Neural cell (in vitro differentiated cells): ENCODE results near the gene SFXN3.

Experiments used
- EP300 ChIP-seq: fragments of 450-650 bp; conservative IDR thresholded peaks from 2 replicates; pipeline ENCODE4 v1.6.1; 2014; ENCODE audit warnings: antibody characterized with exemption, mild to moderate bottlenecking, moderate library complexity; ENCODE audit not compliant: poor library complexity, severe bottlenecking
- EZH2 ChIP-seq: fragments of 200-600, 300-800 bp; shearing (Covaris generic), sonication (generic); IDR thresholded peaks from 2 replicates; pipeline ENCODE4 v1.6.1; 2014; ENCODE audit warnings: antibody characterized with exemption, low read length, borderline replicate concordance, mild to moderate bottlenecking; ENCODE audit not compliant: insufficient read depth, poor library complexity, severe bottlenecking
- MXI1 ChIP-seq: fragments of 450-650 bp; conservative IDR thresholded peaks from 2 replicates; pipeline ENCODE4 v1.6.1; 2014; ENCODE audit warnings: antibody characterized with exemption, mild to moderate bottlenecking; ENCODE audit not compliant: poor library complexity, severe bottlenecking
- POLR2AphosphoS5 ChIP-seq: IDR thresholded peaks from 2 replicates; pipeline ENCODE4 v1.6.1; 2012
- RAD21 ChIP-seq: fragments of 450-650 bp; conservative IDR thresholded peaks from 2 replicates; pipeline ENCODE4 v1.6.1; 2014; ENCODE audit warnings: antibody characterized with exemption, mild to moderate bottlenecking, moderate library complexity
- REST ChIP-seq: IDR thresholded peaks from 2 replicates; pipeline ENCODE4 v1.6.1; 2012; ENCODE audit warnings: borderline replicate concordance
- SMC3 ChIP-seq: fragments of 450-650 bp; conservative IDR thresholded peaks from 2 replicates; pipeline ENCODE4 v1.6.1; 2014; ENCODE audit warnings: antibody characterized with exemption, mild to moderate bottlenecking, moderate library complexity; ENCODE audit not compliant: poor library complexity
- TAF1 ChIP-seq: IDR thresholded peaks from 2 replicates; pipeline ENCODE4 v1.6.1; 2012; ENCODE audit warnings: low read depth
- TF ChIP-seq, protein P1 (sequence below): fragments of 450-650 bp; IDR thresholded peaks from 2 replicates; pipeline ENCODE4 v1.5.1; 2014; ENCODE audit warnings: antibody characterized with exemption, mild to moderate bottlenecking, moderate library complexity; ENCODE audit not compliant: poor library complexity, severe bottlenecking

GRCh38 chr10:101003639-101004206, 27.3 kb upstream of the SFXN3 start:
- TF ChIP-seq, protein P1, sequence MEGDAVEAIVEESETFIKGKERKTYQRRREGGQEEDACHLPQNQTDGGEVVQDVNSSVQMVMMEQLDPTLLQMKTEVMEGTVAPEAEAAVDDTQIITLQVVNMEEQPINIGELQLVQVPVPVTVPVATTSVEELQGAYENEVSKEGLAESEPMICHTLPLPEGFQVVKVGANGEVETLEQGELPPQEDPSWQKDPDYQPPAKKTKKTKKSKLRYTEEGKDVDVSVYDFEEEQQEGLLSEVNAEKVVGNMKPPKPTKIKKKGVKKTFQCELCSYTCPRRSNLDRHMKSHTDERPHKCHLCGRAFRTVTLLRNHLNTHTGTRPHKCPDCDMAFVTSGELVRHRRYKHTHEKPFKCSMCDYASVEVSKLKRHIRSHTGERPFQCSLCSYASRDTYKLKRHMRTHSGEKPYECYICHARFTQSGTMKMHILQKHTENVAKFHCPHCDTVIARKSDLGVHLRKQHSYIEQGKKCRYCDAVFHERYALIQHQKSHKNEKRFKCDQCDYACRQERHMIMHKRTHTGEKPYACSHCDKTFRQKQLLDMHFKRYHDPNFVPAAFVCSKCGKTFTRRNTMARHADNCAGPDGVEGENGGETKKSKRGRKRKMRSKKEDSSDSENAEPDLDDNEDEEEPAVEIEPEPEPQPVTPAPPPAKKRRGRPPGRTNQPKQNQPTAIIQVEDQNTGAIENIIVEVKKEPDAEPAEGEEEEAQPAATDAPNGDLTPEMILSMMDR: no peak
- TF ChIP-seq EP300 (no peak), REST (no peak), POLR2AphosphoS5 (no peak), EZH2 (no peak), MXI1 (no peak), TAF1 (no peak), RAD21 (no peak), SMC3 (no peak)
